Stomach (tissue), 9 donors: ENCODE measurements around the gene SEPTIN10. TPM values are rescaled to one million over a fixed set of nuclear protein-coding genes. Genes with fewer than 3 reads are reported as not detected.

Experiments used
- DNase-seq, 2 donors: peaks; one replicate each; pipeline versions ENCODE4 v3.0.0 to v3.0.0-alpha.2; 2013 to 2019
- H3K27ac ChIP-seq, 5 donors: fragments of 200-600 bp in 4 of 5; sonication (generic) in 4 of 5; one replicate each; pipeline ENCODE4 v1.5.1; 2013 to 2019; ENCODE audit warnings: mild to moderate bottlenecking in 1 of 5, moderate library complexity in 1 of 5
- H3K27me3 ChIP-seq, 3 donors: fragments of 200-600 bp; sonication (generic); one replicate each; pipeline ENCODE4 v1.5.1; 2017 to 2019; ENCODE audit warnings: mixed run types in 1 of 3
- H3K36me3 ChIP-seq, 4 donors: fragments of 200-600 bp; sonication (generic); 1 replicate in 3 of 4; 2 replicates in 1 of 4; pipeline ENCODE4 v1.5.1; 2016 to 2019
- H3K4me1 ChIP-seq, 4 donors: fragments of 200-600 bp; sonication (generic); one replicate each; pipeline ENCODE4 v1.5.1; 2016 to 2019
- H3K4me3 ChIP-seq, 4 donors: fragments of 200-600 bp; sonication (generic) in 3 of 4; one replicate each; pipeline ENCODE4 v1.5.1; 2016 to 2019; ENCODE audit warnings: mild to moderate bottlenecking in 1 of 4
- H3K9me3 ChIP-seq, 4 donors: fragments of 200-600 bp; sonication (generic); one replicate each; pipeline ENCODE4 v1.5.1; 2016 to 2019
- EP300 ChIP-seq: sonication (generic); formaldehyde crosslinking; IDR thresholded peaks from one replicate; pipeline ENCODE4 v1.6.1; 2017; ENCODE audit warnings: antibody characterized with exemption
- POLR2A ChIP-seq, 4 donors: fragments of 450-650 bp; IDR thresholded peaks; one replicate each; pipeline ENCODE4 v1.6.1; 2016; ENCODE audit warnings: antibody characterized with exemption in 4 of 4, control low read depth in 2 of 4, mild to moderate bottlenecking in 1 of 4, moderate library complexity in 1 of 4
- POLR2AphosphoS5 ChIP-seq, 3 donors: sonication (generic); formaldehyde crosslinking; IDR thresholded peaks; one replicate each; pipeline ENCODE4 v1.6.1; 2016; ENCODE audit warnings: antibody characterized with exemption in 3 of 3
- WGBS, 5 donors: extraction: QIAGEN DNeasy Blood & Tissue Kit in 3 of 5; methylation state at CpG; one replicate each; pipeline versions ENCODE4 v1.1.5 to v1.1.7; 2013 to 2018; 5-methylcytosine and 5-hydroxymethylcytosine counted together
- intact Hi-C: fragments of 100-400 bp; cut with DNase I; formaldehyde crosslinking; loops from one replicate; pipeline ENCODE4 v1.15.1; 2023; ENCODE audit warnings: low total_unique reads
- polyA plus RNA-seq, 3 donors: library from polyadenylated mRNA; stranded (reverse); fragments of 200-250 nt; gene quantifications; one replicate each; pipeline ENCODE4 v1.2.3, GENCODE V29; 2013
- total RNA-seq, 5 donors: library from RNA; depleted of rRNA; stranded (reverse); fragments of >200 nt; gene quantifications; one replicate each; pipeline versions ENCODE4 v1.1.0 to v1.2.3, GENCODE V29; 2014 to 2016
- TF ChIP-seq, protein P1 (sequence below), 7 experiments: fragments of 450-650 bp in 4 of 7; fragments of 200-600 bp in 3 of 7; sonication (generic) in 3 of 7; IDR thresholded peaks; one replicate each; pipeline ENCODE4 v1.5.1; 2016 to 2019; ENCODE audit warnings: antibody characterized with exemption in 7 of 7, control low read depth in 2 of 7, mild to moderate bottlenecking in 1 of 7
- donor health status: healthy with polysubstance abuse.
- donor health status: Bipolar disorder and iron deficiency.
- donor health status: healthy.

The SEPTIN10 gene
- total and polyA plus RNA-seq, 8 donors: 24.9 to 101 (median 45.9) TPM

DNA sequence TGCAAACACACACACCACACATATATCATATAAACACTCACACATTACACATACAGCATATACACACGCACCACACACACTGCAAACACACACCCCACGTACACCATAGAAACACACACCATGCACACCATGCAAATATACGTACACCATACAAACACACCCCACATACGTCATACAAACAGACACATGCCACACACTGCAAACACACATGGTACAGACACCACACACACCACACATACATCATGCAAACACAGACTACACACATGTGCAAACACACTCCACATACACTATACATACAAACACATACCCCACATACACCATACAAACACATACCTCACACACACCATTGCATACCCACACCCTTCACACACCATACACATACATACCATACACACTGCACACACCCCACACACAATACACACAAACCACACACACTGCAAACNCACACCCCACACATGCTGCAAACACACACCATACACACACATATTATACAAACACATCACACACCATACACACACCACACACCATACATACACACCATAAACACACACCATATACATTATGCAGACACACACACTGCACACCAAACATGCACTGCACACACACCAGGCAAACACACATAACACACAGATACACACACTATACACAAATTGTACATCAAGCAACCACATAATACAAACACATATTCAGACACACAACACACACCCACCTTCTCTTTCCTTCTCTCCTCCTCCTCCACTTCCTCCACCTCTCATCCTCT lies 120.4 kb downstream of the SEPTIN10 start:
- TF ChIP-seq POLR2AphosphoS5 (IDR thresholded peaks at IDR 0.05) (no peak), EP300 (no peak), POLR2A (IDR thresholded peaks at IDR 0.05) (no peak)
- TF ChIP-seq, protein P1, sequence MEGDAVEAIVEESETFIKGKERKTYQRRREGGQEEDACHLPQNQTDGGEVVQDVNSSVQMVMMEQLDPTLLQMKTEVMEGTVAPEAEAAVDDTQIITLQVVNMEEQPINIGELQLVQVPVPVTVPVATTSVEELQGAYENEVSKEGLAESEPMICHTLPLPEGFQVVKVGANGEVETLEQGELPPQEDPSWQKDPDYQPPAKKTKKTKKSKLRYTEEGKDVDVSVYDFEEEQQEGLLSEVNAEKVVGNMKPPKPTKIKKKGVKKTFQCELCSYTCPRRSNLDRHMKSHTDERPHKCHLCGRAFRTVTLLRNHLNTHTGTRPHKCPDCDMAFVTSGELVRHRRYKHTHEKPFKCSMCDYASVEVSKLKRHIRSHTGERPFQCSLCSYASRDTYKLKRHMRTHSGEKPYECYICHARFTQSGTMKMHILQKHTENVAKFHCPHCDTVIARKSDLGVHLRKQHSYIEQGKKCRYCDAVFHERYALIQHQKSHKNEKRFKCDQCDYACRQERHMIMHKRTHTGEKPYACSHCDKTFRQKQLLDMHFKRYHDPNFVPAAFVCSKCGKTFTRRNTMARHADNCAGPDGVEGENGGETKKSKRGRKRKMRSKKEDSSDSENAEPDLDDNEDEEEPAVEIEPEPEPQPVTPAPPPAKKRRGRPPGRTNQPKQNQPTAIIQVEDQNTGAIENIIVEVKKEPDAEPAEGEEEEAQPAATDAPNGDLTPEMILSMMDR (IDR thresholded peaks at IDR 0.05): no peak
- Histone ChIP-seq H3K4me3 (no peak overlapping the region), H3K4me1 (peaks cover 0 to 14% (median 8%) of the 10 kb centered on the region in 4 donors), H3K9me3 (no peaks in the 10 kb centered on the region), H3K36me3 (peaks cover 0 to 7% (median 5%) of the 10 kb centered on the region in 4 donors), H3K27me3 (no peaks in the 10 kb centered on the region), H3K27ac (no peak overlapping the region)
- DNase-seq: no peak
- 67 to 99% (median 93%) methylated on average over 4 of the region's 4 CpGs for WGBS, 5 donors
- intact Hi-C loops: no loop called here

Other genes starting within 250 kb of the SEPTIN10 start
- 10 to 100 TPM in 4 of 5 donors, 1 to 10 TPM in 1; 5.3 to 93.9 (median 16.7) TPM for gene SOWAHC, start 398 bp upstream of the SEPTIN10 start, total RNA-seq
- gene SOWAHC, start 398 bp upstream of the SEPTIN10 start, polyA plus RNA-seq: 1 to 10 TPM; 3.3 to 7.6 (median 7.2) TPM
- gene RGPD5, start 180.3 kb upstream of the SEPTIN10 start, total RNA-seq: 100 to 1,000 TPM in 1 of 5 donors, 10 to 100 TPM in 2, 1 to 10 TPM in 2; 3.5 to 160 (median 17.7) TPM
- 1 to 10 TPM; 4.5 to 6.5 (median 5.2) TPM for gene RGPD5, start 180.3 kb upstream of the SEPTIN10 start, polyA plus RNA-seq